Measurements from ENCODE around the gene GGT7. TPM values are rescaled to one million over a fixed set of nuclear protein-coding genes. Genes with fewer than 3 reads are reported as not detected.
"Not testable (repeated sequence)": the region's sequence is repeated elsewhere in the genome, so short reads cannot be mapped to it uniquely, and the experiment has no call there.

Gene GGT7
- total and polyA plus RNA-seq, 9 of the 15 experiments (the other 6 are each of a cell fraction or from before 2014, with no cell fraction given) = 0.04 to 18.3 (median 5.9) TPM

GRCh38 chr20:34808583-34808982 lies 64.1 kb downstream of the GGT7 start (continued):
- TF ChIP-seq ESRRB (CRISPR knock-in tag; IDR thresholded peaks at IDR 0.05; ENCODE audit: borderline replicate concordance) (no peak), ZNF280A (IDR thresholded peaks at IDR 0.05; ENCODE audit: low read depth, partially characterized antibody) (no peak), ZBED1 (IDR thresholded peaks at IDR 0.05) (no peak), ZNF707 (CRISPR knock-in tag; conservative IDR thresholded peaks at IDR 0.05) (no peak), JUND (IDR thresholded peaks at IDR 0.05; ENCODE audit: borderline replicate concordance, low read depth, low read length) (no peak), JUND (tag; IDR thresholded peaks at IDR 0.05; ENCODE audit: borderline replicate concordance, low read depth, low read length) (no peak), ETS2 (tag; IDR thresholded peaks at IDR 0.05; ENCODE audit: borderline replicate concordance, poor library complexity, severe bottlenecking) (no peak), MITF (IDR thresholded peaks at IDR 0.05) (no peak), YBX1 (IDR thresholded peaks at IDR 0.05) (no peak), ZFP91 (CRISPR knock-in tag; IDR thresholded peaks at IDR 0.05) (no peak)

DNA sequence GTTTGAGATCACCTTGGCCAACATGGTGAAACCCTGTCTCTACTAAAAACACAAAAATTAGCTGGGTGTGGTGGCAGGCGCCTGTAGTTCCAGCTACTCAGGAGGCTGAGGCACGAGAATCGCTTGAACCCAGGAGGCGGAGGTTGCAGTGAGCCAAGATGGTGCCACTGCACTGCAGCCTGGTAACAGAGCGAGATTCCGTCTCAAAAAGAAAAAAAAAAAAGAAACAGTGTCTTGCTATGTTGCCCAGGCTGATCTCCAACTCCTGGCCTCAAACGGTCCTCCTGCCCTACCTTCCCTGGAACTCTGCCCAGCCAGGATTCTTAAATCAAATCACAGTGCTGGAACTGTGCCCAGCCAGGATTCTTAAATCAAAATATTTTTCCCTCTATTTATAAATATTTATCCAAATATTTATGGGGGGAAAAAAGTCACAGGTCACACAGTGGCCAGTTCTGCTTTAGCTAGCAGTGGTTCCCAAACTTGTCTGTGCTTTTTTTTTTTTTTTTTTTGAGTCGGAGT lies 64.7 kb downstream of the GGT7 start:
- H3K4me1 ChIP-seq (replicated peaks in 1 of 2; ENCODE audit: control insufficient read depth in 2 of 2, insufficient read depth in 2 of 2, low read length in 2 of 2); H3K9me3 ChIP-seq (replicated peaks; ENCODE audit: control insufficient read depth, insufficient read depth, low read depth, low read length); H4K20me1 ChIP-seq (replicated peaks; ENCODE audit: control insufficient read depth, insufficient read depth, low read length); intact Hi-C loops (cut with micrococcal nuclease); H3K4me2 ChIP-seq (ENCODE audit: insufficient read depth, low read length); H3K27me3 ChIP-seq (ENCODE audit: control insufficient read depth in 2 of 2, insufficient read depth in 2 of 2, low read length in 2 of 2); H3K9ac ChIP-seq (ENCODE audit: insufficient read depth in 1 of 2, low read depth in 2 of 2, low read length in 2 of 2); H3K36me3 ChIP-seq (ENCODE audit: control insufficient read depth, insufficient read depth, low read length); in situ Hi-C loops (cut with MboI); FAIRE-seq; H3K4me3 ChIP-seq; H3K9me1 ChIP-seq (ENCODE audit: control insufficient read depth, insufficient read depth, low read length); H2AFZ ChIP-seq (ENCODE audit: low read depth, low read length); CTCF ChIA-PET (ENCODE audit: low intra/inter-chr PET ratio); H3K27ac ChIP-seq (ENCODE audit: extremely low read depth, low read depth, low read length); BruUV-seq (replicated peaks); ATAC-seq; DNase-seq (ENCODE audit: extremely low read depth in 1 of 4, low spot score in 3 of 4): not testable (repeated sequence)
- H3K79me2 ChIP-seq (ENCODE audit: control insufficient read depth, insufficient read depth, low read length) = peaks cover 30% of the 10 kb centered on the region
- POLR2A ChIA-PET = interaction anchor here (1.0 kb wide), 1 partner anchor 13 kb away, joined by 5 read pairs; no protein-coding TSS in a partner anchor
- 88% methylated on average over 4 of the region's 8 CpGs for WGBS (ENCODE audit: insufficient coverage, low coverage, missing lambda C conversion rate)
